ENCODE results near the gene UBA52. TPM values are rescaled to one million over a fixed set of nuclear protein-coding genes. Genes with fewer than 3 reads are reported as not detected.
A peak's percentile ranks its signal among the peaks of the same experiment; 100 is the strongest.

Gene UBA52
- total RNA-seq, 1 experiment from 2014 or later = 1,276 TPM

- H3K4me1 Mint-ChIP-seq (ENCODE audit: low read depth, unreplicated experiment) = no peaks in the 10 kb centered on the region
- BruUV-seq (replicated peaks) = no TSS peak
- Histone ChIP-seq H3K4me1 (no peaks in the 10 kb centered on the region), H3K9me3 (no peaks in the 10 kb centered on the region), H3K4me3 (ENCODE audit: low read depth, low read length) (no peak overlapping the region), H3K36me3 (ENCODE audit: control insufficient read depth, insufficient read depth, low read length) (no peaks in the 10 kb centered on the region), H3K27me3 (replicated peaks; ENCODE audit: control insufficient read depth, insufficient read depth, low read length) (no peaks in the 10 kb centered on the region)
- CTCF ChIA-PET = no interaction called here
- peaks cover 36% of the 10 kb centered on the region for H3K36me3 Mint-ChIP-seq (ENCODE audit: insufficient read depth, unreplicated experiment)
- TF ChIP-seq CTCF (IDR thresholded peaks at IDR 0.05; ENCODE audit: insufficient read depth in 1 of 2, low read depth in 1 of 2, low read length in 1 of 2, severe bottlenecking in 1 of 2, unreplicated experiment in 1 of 2) = no peak
- no peaks in the 10 kb centered on the region for H3K9me3 Mint-ChIP-seq (ENCODE audit: unreplicated experiment)
- intact Hi-C loops (cut with micrococcal nuclease; ENCODE audit: unreplicated experiment) = loop anchor here (10.0 kb wide), 1 partner anchor 116 kb away; no protein-coding TSS in a partner anchor
- H3K27me3 Mint-ChIP-seq (ENCODE audit: insufficient read depth, unreplicated experiment) = no peaks in the 10 kb centered on the region
- no peak overlapping the region for H3K4me3 Mint-ChIP-seq (ENCODE audit: unreplicated experiment)
- H3K27ac Mint-ChIP-seq (ENCODE audit: unreplicated experiment) = no peak overlapping the region
- POLR2A ChIA-PET = no interaction called here
- DNase-seq = no peak
These were observed 8.7 kb downstream of the UBA52 start for GRCh38 chr19:18580311-18580710.

GRCh38 chr19:18586306-18586705, 14.6 kb downstream of the UBA52 start:
- TF ChIP-seq CTCF (IDR thresholded peaks at IDR 0.05; ENCODE audit: insufficient read depth in 1 of 2, low read depth in 1 of 2, low read length in 1 of 2, severe bottlenecking in 1 of 2, unreplicated experiment in 1 of 2) = peak in 1 of 2 experiments; percentile 2
- POLR2A ChIA-PET = no interaction called here
- H3K9me3 Mint-ChIP-seq (ENCODE audit: unreplicated experiment) = no peaks in the 10 kb centered on the region
- no peak overlapping the region for H3K4me3 ChIP-seq (ENCODE audit: low read depth, low read length)
- CTCF ChIA-PET = no interaction called here
- H3K36me3 Mint-ChIP-seq (ENCODE audit: insufficient read depth, unreplicated experiment) = peaks cover 8% of the 10 kb centered on the region
- H3K27ac Mint-ChIP-seq (ENCODE audit: unreplicated experiment) = no peak overlapping the region
- peaks cover 7% of the 10 kb centered on the region for H3K4me1 Mint-ChIP-seq (ENCODE audit: low read depth, unreplicated experiment)
- H3K4me3 Mint-ChIP-seq (ENCODE audit: unreplicated experiment) = no peak overlapping the region
- no peaks in the 10 kb centered on the region for H3K27me3 ChIP-seq (replicated peaks; ENCODE audit: control insufficient read depth, insufficient read depth, low read length)
- H3K36me3 ChIP-seq (ENCODE audit: control insufficient read depth, insufficient read depth, low read length) = no peaks in the 10 kb centered on the region
- no peak for DNase-seq
- no peaks in the 10 kb centered on the region for H3K4me1 ChIP-seq
- no peaks in the 10 kb centered on the region for H3K27me3 Mint-ChIP-seq (ENCODE audit: insufficient read depth, unreplicated experiment)
- H3K9me3 ChIP-seq = no peaks in the 10 kb centered on the region
- no TSS peak for BruUV-seq (replicated peaks)
- intact Hi-C loops (cut with micrococcal nuclease; ENCODE audit: unreplicated experiment) = loop anchor here (5.0 to 10.0 kb wide), 2 partner anchors 122 to 261 kb away; no protein-coding TSS in a partner anchor

GRCh38 chr19:18587561-18587960, 15.9 kb downstream of the UBA52 start:
- H3K4me1 ChIP-seq = no peaks in the 10 kb centered on the region
- DNase-seq = no peak
- no peaks in the 10 kb centered on the region for H3K9me3 ChIP-seq
- POLR2A ChIA-PET = interaction anchor here (0.6 to 1.3 kb wide), 2 partner anchors 14 to 244 kb away, joined by 3 to 5 read pairs; no protein-coding TSS in a partner anchor
- intact Hi-C loops (cut with micrococcal nuclease; ENCODE audit: unreplicated experiment) = loop anchor here (5.0 to 10.0 kb wide), 2 partner anchors 123 to 260 kb away; no protein-coding TSS in a partner anchor
- no peaks in the 10 kb centered on the region for H3K36me3 ChIP-seq (ENCODE audit: control insufficient read depth, insufficient read depth, low read length)
- CTCF ChIA-PET = interaction anchor here (0.6 to 2.6 kb wide), 7 partner anchors 16 to 259 kb away, joined by 3 to 17 read pairs (median 7); partner anchors contain the start of genes KXD1 and UBA52
- H3K27me3 Mint-ChIP-seq (ENCODE audit: insufficient read depth, unreplicated experiment) = no peaks in the 10 kb centered on the region
- TF ChIP-seq CTCF (IDR thresholded peaks at IDR 0.05; ENCODE audit: insufficient read depth in 1 of 2, low read depth in 1 of 2, low read length in 1 of 2, severe bottlenecking in 1 of 2, unreplicated experiment in 1 of 2) = no peak
- peaks cover 7% of the 10 kb centered on the region for H3K4me1 Mint-ChIP-seq (ENCODE audit: low read depth, unreplicated experiment)
- peak overlapping the region; percentile 82 for H3K27ac Mint-ChIP-seq (ENCODE audit: unreplicated experiment)
- H3K36me3 Mint-ChIP-seq (ENCODE audit: insufficient read depth, unreplicated experiment) = peaks cover 8% of the 10 kb centered on the region
- H3K4me3 Mint-ChIP-seq (ENCODE audit: unreplicated experiment) = peak overlapping the region; percentile 82
- no peaks in the 10 kb centered on the region for H3K9me3 Mint-ChIP-seq (ENCODE audit: unreplicated experiment)
- H3K27me3 ChIP-seq (replicated peaks; ENCODE audit: control insufficient read depth, insufficient read depth, low read length) = no peaks in the 10 kb centered on the region
- peak overlapping the region; percentile 89 for H3K4me3 ChIP-seq (ENCODE audit: low read depth, low read length)
- no TSS peak for BruUV-seq (replicated peaks)
